ENCODE data around the gene NXPH1.
"Not testable (repeated sequence)": the region's sequence is repeated elsewhere in the genome, so short reads cannot be mapped to it uniquely, and the experiment has no call there.

NXPH1 gene

DNA sequence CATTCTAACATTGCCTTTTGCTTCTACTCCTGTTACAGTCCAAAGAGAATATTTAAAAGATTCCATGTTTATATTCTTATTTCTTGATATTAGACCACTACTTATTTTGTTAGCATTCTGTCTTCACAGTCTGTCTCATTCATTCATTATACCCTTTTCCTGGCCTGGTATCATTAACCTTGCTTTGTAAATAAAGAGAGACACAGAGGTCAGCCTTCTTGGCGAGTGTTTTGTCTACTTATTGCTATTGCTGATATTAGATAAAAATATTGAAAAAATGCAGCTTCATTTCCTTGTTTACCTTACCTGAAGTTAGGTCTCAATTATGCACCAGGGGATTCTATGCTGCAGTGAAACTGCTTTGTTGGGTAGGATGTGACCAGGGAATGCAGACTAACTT lies 179.2 kb downstream of the NXPH1 start:
- no peak for DNase-seq

DNA sequence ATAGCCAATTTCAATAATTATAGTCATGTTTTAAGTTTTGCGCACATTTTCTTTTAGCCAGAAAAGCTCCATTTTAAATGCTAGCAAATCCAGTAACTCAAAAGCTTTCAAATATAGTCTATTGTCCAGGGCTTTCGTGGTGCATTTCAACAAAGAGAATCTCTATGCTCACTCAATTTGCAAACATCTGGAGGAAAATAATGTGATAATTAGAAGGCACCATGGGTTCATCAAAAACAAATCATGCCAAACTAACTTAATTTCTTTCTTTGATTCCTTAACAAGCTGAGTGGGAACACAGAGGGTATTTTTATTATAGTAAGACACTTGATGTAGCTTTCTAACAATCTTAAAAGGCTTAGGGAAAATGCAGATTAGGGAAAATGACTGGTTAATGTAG lies 179.8 kb downstream of the NXPH1 start:
- DNase-seq: no peak

DNA sequence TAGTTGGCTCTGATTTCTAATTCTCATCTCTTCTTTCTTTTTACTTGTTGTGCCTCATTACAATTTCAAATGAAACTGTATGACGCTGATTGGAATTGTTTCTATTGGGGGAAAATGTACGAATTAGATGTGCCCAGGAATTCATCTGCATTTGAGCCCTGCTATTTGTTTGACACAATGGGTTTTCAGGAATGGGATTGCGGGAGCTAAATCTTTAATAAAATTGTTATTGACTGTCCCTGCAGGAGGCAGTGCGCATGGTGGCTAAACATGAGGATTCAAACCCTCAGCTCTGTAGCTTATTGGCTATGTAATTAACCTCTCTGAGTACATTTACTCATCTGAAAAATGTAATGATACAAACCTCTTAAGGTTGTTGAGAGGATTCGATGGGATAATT lies 181.6 kb downstream of the NXPH1 start:
- DNase-seq: no peak

DNA sequence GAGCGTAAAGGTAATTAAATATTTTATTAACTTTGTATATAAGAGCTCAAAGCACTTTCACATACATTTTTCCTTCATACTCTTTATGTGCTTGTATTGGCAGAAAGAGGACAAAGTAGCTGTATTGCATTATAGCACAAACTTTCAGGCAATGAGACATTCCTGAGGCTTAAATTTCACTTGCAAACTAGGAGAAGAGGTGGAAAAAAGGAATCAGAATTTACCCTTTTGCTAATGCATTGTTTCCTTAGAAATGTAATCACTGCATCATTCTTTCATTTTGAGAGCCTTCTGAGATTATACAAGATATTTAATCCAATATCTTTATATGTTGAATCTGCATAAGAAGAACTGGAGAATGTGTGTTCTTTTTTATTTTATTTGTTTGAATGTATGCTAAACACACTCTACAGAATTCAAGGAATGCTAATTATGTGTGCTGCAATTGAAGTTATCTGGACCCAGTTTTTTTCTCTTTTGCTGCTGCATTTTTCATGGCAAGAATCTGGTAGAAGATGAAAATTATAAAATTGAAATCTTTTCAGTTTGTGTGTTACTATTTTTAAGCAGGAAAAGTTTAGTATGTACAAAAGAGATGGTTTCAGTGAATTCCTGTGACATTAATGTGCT lies 185.1 kb downstream of the NXPH1 start:
- no peak for DNase-seq

DNA sequence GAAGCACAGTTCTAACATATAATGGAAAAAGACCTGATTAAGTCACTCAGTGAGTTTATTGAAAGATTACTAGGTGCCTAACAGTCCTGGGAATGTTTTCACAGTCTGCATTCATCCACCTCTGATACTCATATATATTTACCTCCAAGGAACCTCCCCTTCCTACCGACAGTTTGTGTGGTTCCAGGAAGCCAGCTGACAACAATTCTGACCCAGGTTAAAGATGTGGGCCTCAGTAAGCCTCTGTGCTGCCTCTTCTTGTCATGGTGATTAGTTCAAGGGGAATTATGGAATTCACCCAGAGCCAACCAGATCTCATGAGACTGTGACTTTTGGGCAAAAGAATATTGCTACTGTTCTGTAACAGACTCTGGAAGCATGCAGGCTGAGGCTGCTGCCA lies 186.8 kb downstream of the NXPH1 start:
- no peak for DNase-seq

DNA sequence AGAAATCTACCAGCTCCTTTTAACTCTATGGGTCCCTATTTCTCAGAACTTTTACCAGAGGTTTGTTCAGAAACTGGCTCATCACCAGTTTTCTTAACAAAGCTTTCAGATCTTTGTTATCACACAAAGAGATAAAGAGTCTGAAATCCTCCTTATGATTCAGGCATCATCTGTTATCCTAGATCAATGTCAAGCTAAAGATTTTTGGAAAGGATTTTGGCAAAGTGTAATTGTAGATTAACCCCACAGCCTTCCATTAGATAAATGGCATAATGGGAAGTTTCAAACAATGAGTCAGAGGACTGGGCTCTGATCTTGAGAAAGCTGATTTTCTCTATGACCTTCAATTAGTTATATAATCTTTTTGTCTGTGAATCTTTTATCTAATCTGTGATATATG lies 192.2 kb downstream of the NXPH1 start:
- DNase-seq: no peak

DNA sequence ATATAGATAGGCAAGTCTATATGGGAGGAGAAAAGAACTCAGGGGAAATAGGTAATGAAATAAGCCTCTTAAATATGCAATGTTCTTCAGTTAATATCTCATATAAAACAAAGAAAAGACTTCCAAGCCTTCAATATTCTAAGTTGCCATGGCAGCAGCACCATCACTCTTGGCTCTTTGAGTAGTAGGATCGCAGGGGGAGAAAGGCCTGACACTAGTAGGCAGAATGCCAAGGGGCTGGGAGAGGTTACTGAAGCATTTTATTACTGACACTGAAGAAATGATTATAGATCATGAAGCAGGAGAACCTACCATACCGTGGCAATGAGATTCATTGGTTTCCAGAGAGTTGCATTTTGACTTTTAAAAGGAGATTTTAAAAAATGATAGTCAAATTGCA lies 193.9 kb downstream of the NXPH1 start:
- no peak for DNase-seq

DNA sequence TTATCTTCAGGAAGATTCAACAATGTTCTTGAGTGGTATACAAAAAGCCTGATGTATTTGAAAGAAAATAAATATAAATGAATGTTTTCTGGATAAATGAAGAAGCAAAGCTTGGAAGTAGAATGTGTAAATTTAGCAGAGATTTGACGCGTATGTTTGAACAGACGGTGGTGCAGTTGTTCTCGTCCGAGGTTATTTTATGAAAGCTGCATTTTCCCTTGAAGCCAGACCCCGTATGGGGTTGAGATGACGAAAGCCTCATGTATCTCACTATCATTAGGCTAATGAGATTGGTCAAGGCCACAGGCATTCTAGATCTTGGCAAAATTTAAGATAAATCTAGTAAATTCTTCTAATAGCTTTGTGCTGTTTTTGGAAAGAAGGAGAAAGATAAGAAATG lies 195.2 kb downstream of the NXPH1 start:
- DNase-seq: no peak

DNA sequence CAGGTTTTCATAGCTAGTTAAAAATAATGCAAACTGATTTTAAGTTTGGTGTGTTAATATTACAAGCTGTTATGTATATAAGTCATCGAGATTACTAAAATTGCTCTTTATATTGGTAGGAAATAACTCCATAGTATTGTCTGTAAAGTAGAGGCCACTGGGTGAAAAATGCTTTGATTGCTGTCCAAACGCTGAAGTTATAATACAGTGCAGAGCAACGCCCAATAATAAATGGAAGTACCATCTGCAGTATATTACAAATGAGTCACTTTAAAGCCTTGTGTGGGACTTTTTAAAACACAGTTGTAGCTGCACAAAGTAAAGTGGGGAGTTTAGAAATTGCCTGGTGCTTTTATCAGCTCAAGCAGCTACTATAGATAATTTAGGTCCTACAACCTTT lies 196.1 kb downstream of the NXPH1 start:
- DNase-seq: no peak

DNA sequence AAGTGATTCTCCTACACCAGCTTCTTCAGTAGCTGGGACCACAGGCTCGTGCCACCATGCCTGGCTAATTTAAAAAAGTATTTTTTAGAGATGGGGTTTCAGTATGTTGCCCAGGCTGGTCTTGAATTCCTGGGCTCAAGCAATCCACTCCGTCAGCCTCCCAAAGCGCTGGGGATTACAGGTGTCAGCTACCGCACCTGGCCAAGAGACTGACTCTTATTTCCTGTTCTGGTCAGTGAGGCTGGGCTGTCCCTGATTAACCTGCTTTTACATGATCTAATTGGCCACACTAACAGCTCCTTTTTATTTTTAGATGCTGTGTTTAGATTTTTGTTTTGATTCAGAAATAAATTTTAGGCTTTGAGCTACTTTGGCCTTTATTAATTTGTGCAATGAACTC lies 203.9 kb downstream of the NXPH1 start:
- DNase-seq: no peak

DNA sequence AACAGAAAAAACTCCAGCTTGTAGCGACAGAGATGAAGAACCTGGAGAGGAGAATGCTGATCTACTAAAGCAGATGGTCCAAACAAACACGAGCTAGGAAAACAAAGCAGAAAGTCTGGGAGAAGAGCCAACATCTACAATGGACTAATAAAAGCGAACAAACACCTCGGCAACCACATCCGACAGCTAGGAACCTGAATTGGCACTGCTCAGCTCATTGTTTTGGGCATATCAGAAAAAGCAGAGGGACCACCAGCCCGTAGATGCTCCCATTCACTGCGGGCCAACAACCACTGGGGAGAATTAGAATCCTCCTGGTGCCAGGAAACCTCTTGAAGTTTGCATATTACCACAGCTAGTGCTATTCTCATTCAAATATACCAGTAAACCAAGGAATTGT lies 204.7 kb downstream of the NXPH1 start:
- no peak for DNase-seq

DNA sequence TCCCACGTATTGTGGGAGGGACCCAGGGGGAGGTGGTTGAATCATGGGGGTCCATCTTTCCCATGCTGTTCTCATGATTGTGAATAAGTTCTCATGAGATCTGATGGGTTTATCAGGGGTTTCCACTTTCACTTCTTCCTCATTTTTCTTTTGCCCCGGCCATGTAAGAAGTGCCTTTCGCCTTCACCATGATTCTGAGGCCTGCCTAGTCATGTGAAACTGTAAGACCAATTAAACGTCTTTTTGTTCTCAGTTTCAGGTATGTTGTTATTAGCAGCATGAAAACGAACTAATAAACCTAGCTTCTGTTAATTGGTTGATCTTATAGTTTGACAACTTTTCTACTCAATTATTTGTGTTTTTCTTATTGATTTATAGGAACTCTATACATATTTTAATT lies 206.3 kb downstream of the NXPH1 start:
- no peak for DNase-seq

DNA sequence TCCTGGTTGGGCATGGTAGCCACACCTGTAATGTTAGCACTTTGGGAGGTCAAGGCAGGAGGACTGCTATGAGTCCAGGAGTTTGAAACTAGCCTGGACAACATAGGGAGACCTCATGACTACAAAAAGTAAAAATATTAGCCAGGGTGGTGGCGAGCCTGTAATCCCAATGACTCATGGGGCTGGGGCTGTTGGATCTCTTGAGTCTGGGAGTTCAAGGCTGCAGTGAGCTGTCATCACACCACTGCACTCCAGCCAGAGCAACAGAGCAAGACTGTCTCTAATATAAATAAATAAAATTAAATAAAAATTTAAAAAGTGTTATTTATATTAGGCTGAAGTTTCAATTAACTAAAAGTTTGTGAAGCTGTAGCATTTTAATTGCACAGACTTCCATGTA lies 207.3 kb downstream of the NXPH1 start:
- DNase-seq: no peak

DNA sequence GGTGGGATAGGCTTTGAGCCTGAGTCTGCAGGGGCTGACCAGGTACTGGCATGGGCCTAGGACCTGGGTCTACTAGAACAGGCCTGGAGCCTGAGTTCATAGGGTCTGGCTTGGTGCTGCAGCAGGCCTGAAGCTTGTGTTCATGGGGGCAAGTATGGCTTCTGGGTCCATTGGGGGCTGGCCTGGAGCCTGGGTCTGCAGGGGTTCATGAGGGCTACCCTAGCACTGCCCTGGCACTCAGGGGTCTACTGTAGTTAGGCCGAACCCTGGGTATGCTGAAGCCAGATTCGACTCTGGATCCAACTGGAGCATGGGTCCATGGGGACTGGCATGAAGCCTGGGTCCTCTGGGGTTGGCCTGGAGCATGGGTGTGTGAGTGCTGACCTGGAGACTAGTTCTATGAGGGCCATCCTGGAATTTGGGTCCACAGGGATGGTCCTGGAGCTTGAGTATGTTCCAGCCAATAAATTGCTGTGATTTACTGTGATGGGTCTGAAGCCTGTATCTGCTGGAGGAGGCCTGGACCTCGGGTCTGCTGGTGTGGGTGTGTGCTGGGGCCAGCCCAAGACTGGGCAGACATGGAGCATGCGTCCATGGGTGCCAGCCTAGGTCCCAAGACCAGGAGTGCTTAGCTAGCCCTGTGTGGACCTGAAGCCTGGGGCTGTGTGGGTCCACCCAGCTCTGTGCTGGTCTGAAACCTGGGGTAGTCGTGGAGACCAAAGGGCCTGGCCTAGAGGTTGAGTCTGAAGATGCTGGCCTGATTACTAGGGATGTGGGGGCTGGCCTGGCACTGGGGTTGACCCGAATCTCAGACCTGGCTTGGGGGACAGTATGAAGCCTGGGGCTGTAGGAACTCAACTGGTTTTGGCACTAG lies 235.5 kb downstream of the NXPH1 start:
- DNase-seq: no peak

DNA sequence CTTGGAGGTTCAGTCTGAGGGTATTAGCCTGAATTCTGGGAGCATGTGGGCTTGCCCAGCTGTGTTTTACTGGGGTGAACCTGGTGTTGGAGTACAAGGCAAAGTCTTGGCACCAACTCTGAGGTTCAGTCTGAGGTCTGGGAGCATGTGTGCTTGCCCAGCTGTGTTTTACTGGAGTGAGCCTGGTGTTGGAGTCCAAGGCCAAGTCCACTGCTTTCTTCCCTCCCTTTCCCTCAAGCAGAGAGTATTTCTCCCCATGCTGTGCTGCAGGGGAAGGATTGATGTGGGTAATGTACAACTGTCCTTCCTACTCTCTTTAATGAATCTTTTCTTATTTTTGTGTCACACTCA lies 236.1 kb downstream of the NXPH1 start:
- no peak for DNase-seq

DNA sequence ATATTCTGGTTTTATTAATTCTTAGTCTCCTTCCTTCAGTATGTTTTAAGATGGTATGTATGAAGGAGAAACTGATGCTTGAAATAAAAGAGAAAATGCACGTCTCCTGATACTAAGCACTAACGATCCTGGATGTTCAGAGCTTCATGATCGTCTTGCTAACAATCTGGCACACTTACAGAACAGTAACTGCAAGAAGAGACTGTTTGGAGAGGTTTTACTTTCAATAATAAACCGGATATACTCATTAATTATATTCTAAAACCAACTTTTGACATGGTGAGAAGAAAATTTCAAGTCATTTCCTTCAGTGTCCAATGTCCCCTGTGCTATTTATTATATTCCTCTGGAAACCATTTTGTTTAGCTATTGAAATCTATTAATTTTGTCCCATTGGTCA lies 251.0 kb downstream of the NXPH1 start:
- DNase-seq: no peak

DNA sequence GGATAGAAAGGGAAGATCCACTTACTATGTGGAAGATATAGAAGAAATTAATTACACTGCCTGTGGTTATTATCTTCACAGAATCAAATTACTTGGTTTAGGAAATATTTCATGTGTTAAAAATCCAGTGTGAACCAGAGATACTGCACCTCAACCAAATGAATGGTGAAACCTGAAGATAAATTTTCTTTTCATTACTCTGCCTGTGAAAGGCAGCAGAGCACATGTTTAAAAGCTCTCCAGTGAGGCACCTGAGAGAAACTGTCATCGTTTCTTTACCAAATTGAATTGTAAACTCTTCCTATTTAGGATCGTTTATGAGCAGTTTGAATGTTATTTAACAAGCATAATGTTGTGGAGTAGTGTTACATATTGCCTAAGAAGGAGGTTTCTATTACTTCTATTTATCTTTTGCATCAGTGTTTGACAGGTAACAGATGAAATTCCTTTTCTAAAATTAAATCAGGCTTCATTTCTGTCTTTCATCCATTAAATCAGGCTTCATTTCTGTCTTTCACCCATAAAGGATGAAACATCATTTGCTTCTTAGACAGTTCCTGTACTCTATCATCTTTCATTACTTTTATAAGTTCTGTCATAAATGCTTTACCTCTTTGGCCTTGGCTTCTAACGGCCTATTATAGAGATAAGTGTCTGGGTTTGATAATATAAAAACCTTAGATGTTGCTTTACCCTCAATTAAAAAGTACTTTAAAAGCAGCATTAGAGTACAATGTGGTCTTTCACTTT lies 266.6 kb downstream of the NXPH1 start:
- DNase-seq: no peak

DNA sequence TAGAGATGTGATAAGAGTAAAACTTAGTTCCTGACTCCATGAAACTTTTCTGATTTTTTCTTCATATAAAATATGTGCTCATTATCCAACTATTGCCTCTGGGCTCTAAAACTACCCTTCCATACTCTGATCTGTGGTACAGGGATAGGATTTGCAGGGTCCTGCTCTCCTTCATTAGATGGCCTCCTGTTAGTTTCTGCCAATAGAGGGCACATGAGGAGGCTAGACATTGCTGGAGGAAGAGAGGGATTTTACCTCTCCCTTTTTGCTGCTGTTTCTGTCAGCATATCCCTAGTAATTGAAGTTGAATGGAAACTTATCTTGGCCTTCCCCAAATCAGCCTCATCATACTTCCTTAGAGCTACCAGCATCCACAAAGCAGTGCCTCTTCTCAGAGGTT lies 269.4 kb downstream of the NXPH1 start:
- no peak for DNase-seq

DNA sequence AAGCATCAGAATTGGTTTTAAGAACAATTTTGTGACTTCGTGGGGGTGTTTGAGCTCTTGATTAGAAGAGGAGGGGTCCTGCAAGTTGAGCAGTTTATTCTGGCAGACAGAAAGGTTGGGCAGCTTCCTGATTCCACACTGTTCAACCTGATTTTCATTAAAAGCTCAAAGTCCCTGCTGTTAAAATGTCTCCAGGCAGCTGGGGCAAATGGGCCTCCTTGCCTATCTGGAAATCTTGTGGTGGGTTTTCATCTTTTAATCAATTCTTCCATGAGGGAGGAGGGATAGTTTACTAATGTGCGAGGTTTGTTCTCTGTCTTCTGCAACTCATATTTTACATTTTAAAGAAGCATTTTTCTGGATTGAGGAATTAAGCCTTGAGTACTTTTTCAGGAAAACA lies 276.7 kb downstream of the NXPH1 start:
- DNase-seq: no peak

DNA sequence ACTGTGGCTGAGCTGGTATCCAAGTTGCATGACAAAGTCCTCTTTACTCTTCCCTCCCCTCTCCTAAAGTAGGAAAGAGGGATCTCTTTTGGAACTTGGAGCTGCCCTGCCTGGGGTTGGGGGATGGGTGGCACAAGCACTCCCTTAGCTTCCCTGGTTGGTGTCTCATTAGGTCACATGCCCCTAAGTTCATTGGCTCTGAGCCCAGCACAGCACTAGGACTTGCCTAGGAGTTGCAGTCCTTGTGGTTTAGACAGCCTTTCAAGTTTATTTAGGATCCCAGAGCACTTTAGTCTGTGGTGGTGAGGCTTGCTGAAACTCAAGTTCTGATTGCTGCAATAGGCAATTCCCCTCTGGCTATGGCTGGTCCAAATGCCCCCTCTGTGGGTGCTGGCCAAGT lies 281.4 kb downstream of the NXPH1 start:
- DNase-seq: no peak

DNA sequence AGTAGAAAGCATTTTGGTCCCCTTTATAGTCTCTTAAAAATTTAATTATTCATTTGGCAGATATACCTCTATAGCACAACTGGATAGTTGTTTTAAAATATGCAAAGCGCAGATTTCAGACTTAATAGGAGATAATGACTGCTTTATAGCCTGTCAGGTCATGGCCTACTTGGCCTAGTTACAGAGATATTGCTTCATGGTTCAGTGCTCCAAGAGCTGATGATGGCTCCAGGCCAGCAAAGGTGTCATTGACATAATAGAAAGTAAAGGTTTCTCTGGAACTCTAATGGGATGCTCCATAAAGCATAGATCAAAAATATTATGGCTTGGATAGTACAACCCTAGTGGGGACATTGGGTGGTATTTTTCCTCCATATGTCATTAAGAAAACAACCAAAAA lies 285.7 kb downstream of the NXPH1 start:
- no peak for DNase-seq

DNA sequence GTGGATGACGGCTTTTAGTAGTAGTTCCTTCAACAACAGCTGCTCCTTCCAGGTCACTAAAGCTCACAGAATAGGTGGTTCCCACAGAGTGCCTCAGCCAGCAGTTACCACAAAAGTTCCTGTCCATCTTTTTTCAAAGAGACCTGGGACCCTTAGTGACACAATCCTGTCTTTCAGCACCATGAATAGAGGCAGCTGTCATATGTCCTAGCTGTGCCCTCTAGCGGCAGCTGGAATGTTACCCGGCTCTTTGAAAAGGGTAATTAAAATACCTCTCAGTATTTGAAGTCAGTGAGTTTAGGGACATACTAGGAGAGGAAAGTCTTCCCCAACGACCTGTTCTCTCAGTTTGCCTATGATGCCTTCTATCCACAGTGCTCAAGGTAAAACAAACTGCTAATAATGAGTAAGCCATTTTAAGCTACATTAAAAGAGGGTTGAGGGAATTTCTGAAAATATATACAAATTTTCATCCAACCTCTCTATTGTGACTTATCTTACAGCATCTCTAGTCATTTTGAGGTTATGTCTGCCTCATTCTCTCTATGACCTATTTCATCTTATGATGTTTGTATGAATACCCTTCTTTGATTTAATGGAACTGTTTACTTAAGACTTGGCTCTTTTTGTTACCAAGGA lies 290.8 kb downstream of the NXPH1 start:
- no peak for DNase-seq

DNA sequence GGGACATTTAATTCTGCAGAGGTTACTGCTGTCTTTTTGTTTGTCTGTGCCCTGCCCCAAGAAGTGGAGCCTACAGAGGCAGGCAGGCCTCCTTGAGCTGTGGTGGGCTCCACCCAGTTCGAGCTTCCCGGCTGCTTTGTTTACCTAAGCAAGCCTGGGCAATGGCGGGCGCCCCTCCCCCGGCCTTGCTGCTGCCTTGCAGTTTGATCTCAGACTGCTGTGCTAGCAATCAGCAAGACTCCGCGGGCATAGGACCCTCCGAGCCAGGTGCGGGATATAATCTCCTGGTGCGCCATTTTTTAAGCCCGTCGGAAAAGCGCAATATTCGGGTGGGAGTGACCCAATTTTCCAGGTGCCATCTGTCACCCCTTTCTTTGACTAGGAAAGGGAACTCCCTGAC lies 298.3 kb downstream of the NXPH1 start:
- not testable (repeated sequence) for DNase-seq

DNA sequence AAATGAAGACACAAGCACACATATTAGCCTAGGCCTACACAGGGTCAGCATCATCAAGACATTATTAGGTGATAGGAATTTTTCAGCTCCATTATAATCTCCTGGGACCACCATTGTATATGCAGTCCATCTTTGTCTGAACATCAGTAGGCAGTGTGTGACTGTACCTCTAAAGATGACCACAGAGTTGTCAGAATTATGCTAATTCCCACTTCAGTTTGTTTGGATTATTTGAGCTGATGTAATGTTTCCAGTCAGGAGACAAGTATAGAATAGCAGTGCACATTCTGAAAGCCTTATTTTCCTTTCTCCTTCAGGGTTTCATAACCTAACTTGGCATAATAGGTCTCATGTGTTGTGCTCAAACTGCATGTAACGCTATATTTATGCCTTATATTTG lies 306.4 kb downstream of the NXPH1 start:
- DNase-seq: no peak
